HS-27A (cell line): ENCODE data around the gene B3GAT2.
"Not testable (repeated sequence)": the region's sequence is repeated elsewhere in the genome, so short reads cannot be mapped to it uniquely, and the experiment has no call there.

ENCODE experiments used
- DNase-seq: peaks from one replicate; pipeline ENCODE4 v3.0.0-alpha.2; 2012; ENCODE audit warnings: low read depth, missing footprints

B3GAT2 gene, protein sequence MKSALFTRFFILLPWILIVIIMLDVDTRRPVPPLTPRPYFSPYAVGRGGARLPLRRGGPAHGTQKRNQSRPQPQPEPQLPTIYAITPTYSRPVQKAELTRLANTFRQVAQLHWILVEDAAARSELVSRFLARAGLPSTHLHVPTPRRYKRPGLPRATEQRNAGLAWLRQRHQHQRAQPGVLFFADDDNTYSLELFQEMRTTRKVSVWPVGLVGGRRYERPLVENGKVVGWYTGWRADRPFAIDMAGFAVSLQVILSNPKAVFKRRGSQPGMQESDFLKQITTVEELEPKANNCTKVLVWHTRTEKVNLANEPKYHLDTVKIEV

DNA sequence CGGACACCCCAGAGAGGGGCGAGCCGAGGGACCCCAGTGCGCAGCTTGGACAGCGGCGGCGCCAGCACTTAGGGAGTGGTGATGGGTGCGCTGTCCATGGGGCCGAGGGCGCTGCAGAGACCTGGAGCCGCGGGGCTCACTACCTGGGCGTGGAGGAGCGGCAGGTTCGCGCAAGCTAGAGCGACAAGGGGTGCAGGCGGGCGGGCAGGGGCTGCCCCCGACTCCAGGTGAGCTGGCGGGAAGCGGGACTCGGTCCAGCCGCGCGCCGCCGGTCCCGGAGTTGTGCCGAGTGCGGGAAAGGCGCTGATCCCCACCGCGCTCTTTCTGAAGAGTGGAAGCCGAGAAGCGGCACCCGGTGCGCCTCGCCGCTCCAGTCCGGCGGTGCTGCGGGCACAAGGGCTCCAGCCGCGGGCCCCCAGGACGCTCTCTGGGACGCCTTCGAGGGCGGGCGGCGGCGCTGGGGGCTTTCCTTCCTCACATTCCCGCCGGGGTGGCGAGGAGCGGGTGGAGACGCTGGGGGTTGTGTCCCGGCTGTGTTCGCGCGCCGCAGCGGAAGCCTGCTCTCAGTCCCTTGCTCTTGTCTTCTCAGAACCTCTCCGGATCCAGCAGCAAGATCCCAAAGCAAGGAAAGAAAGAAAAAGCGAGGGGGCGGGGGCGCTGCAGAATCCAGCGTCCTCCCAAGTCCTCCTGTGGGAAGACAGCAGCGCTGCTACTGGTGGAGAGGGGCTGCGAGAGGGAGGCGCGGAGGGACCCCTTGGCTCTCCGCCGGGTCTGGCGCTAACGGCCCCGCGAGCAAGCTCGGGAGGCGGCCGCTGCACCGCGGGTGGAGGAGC lies at the start of gene B3GAT2:
TSS of gene B3GAT2 (minus strand) at position 610 of the 833 bp plus-strand sequence. CDS start 631 bp downstream, outside the sequence.
- DNase-seq = no peak

DNA sequence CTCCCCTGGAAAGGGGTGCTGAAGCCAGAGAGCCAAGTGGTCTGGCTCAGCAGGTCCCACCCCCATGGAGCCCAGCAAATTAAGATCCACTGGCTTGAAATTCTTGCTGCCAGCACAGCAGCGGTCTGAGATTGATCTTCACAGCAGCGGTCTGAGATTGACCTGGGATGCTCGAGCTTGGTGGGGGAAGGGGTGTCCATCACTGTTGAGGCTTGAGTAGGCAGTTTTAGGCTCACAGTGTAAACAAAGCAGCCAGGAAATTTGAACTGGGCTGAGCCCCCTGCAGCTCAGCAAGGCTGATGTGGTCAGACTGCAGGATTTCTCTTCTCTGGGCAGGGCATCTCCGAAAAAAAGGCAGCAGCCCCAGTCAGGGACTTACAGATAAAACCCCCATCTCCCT lies 41.3 kb upstream of the B3GAT2 start:
- no peak for DNase-seq

DNA sequence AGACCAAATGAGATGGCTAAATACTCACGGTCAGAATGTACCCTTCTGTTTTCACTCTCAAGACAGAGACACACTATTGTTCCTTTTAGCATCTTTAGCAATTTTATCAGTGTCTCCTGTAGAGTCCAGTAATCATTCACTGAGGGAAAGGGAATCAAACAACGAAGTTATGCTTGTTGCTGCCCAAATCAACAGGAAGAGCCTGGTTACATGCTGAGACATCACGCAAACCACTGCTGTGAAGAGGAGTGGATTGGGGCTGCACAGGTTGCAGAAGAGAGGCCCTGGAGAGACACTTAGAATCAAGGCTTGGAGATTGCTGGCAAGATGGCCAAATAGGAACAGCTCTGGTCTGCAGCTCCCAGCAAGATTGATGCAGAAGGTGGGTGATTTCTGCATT lies 40.5 kb upstream of the B3GAT2 start:
- no peak for DNase-seq

DNA sequence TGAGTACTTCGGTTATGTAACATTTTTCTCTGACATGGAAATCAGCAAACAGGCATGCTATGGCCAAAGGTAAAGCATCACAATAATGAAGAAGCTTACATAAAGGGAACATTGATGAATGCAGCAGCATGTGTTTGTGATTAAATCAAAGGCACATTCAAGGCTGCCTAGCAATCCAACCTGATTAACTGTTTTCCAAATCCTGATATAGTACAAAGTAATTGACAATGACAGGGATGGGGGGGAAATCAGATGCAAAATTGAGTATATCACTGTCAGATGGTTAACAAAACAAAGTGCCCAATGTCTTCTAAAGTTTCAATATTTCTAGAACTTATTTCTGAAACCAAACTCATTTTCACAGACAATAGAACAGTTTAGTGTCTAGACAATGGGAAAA lies 39.2 kb upstream of the B3GAT2 start:
- DNase-seq = no peak

DNA sequence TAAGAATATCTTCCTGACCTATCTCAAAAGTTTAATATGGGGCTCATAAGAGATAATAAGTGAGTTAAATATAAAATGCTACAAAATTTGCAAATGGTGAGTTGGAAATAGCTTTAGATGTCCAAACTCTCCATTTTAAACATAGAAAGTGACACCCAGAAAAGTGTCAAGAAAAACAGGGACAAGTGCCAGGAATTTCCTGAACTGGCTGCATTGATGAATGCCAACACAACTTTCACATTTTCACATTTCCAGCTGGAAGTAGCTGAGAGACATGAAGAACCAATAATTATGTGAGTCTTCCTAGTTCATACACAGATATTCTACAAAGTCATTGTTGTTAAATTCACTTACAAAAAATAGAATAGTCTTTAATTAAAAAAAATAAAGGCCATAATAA lies 38.6 kb upstream of the B3GAT2 start:
- no peak for DNase-seq

DNA sequence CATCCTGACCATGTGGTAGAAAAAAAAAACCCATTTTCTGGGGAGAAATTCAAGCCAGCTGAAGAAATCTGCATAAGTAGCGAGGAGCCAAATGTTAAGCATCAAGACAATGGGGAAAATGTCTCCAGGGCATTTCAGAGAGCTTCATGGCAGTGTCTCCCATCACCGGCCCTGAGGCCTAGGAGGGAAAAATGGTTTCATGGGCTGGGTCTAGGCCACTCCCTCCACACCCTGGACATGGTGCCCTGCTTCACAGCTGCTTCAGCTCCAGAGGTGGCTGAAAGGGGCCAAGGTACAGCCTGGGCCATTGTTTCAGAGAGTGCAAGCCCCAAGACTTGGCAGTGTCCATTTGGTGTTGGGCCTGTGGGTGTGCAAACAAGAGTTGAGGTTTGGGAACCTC lies 34.4 kb upstream of the B3GAT2 start:
- no peak for DNase-seq

DNA sequence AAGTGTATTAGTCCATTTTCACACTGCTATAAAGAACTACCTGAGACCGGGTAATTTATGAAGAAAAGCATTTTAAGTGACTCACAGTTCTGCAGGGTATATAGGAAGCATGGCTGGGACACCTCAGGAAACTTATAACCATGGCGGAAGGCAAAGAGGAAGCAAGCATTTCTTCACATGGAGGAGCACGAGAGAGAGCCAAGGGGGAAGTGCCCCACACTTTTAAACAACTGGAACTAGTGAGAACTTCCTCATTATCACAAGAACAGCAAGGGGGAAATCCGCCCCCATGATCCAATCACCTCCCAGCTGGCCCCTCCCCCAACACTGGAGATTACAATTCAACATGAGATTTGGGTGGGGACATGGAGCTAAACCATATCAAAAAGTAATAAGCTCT lies 28.3 kb upstream of the B3GAT2 start:
- no peak for DNase-seq

DNA sequence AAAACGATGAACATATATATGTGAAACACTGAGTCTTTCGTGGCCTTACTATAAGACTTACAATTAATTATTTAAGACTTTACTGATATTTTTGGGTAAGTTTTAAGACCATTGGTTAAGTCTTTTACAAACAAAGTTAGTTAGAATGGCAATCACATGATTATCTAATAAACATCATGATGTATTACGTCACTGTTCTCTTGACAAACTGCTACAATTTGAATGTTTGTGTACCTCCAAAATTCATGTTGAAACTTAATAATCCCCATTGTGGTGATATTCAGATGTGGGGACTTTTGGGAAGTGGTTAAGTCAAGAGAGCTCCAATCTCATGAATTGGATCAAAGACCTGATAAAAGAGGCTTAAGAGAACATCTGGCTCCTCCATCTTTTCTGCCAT lies 25.9 kb upstream of the B3GAT2 start:
- no peak for DNase-seq

DNA sequence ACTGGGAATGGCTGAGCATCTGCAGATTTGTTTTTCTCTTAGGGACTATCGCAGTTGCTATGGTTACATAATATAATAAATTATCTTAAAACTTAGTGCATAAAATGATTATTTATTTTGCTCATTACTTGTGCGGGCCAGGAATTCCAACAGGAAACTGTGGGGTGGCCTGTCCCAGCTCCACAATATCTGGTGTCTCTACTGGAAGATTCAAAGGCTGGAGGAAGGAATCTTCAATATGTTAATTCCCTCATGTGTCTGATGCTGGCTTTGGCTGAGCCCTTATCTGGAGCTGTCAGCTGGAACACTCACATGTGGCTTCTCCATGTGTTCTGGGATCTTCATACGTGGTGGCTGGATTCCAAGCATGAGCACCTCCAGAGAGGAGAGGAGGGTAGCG lies 23.9 kb upstream of the B3GAT2 start:
- no peak for DNase-seq

DNA sequence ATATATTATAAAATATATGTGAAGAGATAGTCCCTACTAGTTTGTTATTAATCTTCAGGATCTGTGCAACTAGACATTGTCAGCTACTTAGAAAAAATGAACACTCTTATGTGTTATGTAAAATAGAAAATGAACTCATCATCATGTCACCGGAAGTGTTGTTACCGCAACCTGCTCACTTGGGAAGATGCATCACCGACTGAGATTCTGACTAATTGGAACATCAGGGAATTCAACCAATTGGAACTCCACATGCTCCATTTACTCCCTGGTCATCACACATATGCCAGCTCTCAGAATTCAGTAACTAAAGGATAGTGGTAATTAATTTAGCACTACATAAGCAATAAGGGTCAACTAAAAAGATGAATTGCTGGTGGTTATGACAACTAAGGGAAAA lies 16.7 kb upstream of the B3GAT2 start:
- DNase-seq = no peak

DNA sequence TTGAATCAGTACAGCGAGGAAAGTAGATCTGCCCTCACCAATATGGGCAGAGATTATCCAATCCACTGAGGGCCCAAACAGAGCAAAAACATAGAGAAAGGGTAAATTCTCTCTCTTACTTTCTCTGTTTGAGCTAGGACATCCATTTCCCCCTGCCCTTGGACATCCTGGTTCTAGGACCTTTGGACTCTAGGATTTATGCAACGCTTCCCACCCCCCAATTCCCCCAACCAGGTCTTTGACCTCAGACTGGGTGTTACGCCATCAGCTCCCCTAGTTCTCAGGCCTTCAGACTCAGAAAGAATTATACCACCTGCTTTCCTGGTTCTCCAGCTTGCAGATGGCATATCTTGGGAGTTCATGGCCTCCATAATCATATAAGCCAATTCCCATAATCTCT lies 10.2 kb upstream of the B3GAT2 start:
- DNase-seq = no peak

DNA sequence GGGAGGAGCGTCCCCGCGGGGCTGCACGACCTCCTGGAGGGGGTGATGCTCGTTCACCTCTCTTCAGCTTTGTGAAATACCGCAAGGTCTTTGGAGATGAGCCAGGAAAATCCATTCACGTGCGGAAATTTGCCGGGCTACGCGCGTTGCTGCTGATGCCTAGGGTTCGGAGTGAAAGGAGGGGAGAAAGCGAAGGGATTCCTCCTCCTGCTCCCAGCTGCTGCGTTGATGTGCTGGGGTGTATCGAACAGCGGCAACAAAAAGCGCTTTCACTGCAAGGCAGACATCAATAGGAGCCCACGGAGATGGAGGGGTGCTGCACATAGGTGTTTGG lies 391 bp upstream of the B3GAT2 start:
- DNase-seq = no peak

DNA sequence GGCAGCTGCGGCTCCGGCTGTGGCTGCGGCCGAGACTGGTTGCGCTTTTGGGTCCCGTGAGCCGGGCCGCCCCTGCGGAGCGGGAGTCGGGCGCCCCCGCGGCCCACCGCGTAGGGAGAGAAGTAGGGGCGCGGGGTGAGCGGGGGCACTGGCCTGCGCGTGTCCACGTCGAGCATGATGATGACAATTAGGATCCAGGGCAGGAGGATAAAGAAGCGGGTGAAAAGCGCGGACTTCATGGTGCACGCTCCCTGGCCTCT lies 739 bp downstream of the B3GAT2 start:
- DNase-seq = no peak

DNA sequence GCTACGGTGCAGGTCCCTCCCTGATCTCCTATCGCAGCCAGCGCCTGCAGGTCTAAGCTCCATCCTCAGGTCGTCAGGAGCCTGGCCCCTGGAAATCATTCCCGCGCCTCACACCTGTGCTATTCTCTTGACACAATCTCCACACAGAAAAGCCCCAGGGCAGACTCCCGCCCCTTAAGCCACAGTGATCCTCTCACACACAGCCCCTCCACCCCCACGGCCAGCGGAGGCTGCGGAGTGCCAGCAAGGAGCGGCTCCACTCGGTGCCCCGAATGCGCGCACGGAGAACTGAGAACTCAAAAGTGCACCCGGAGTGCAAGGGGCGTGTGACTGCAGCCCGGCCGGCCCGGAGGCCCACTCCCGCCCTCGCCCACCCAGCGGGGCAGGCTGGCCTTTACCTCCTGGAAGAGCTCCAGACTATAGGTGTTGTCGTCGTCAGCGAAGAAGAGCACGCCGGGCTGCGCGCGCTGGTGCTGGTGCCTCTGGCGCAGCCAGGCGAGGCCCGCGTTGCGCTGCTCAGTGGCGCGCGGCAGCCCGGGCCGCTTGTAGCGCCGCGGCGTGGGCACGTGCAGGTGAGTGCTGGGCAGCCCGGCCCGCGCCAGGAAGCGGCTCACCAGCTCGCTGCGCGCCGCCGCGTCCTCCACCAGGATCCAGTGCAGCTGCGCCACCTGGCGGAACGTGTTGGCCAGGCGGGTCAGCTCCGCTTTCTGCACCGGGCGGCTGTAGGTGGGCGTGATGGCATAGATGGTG lies 1.2 kb downstream of the B3GAT2 start:
- peak; percentile 4 for DNase-seq

DNA sequence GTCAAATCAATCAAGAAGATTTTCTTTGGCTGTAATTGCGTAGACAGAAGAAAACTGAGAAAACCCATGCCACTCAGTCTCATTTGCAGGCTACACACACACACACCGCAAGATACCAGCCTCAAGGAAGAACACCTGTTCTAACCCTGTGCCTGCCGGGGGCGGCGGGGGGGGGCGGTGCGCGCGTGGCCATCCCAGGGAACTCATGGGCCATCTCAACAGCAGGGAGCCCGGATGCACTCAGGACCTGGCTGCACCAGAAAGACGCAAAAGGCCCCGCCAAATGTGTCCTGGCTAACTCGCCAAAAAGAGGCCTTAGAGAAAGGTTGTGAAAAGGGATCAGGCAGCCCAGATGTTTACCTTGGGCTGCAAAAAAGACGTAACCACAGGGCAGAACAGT lies 2.1 kb downstream of the B3GAT2 start:
- DNase-seq = no peak

DNA sequence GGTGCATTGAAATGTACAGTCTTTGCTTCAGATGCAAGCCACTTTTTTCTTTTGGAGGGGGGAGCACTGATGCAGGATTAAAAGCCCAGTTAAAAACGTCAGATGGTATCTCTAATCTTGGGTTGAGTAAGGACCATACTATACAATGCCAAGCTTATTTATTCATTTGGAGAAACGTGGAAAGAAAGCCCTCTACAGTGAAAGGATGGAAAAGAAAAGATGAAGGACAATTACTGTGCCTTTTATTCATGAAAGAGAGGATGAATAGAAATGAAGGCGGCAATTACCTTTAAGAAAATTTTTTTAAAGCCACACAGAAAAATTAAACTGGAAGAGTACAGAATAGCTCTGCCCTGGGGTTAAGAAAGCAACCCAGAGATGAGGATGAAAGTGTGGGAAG lies 2.7 kb downstream of the B3GAT2 start:
- DNase-seq = no peak

DNA sequence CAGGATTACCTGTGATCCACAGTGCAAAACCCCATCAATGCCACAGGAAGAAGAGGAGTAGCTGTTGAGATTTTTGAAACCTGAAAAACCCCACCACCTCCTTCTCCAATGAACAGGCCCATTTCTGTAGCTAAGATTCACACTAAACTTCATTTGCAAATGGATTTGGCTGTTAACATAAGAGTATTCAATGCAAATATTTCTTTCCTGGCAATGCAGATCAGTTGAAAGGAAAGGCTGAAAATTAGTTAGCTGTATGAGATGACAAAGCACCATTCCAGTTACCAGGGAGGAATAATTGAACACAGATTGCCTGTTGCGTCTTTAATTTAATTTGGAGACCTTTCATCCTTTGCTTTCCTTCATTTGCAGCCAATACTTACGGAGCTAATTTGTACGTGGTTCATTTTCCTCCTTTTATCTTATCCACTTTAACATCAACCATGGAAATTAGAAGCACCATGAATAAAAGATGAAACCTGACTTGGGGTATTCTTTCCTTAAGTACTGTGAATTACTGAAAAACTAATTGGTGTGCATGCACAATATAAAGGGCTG lies 4.2 kb downstream of the B3GAT2 start:
- DNase-seq = no peak

DNA sequence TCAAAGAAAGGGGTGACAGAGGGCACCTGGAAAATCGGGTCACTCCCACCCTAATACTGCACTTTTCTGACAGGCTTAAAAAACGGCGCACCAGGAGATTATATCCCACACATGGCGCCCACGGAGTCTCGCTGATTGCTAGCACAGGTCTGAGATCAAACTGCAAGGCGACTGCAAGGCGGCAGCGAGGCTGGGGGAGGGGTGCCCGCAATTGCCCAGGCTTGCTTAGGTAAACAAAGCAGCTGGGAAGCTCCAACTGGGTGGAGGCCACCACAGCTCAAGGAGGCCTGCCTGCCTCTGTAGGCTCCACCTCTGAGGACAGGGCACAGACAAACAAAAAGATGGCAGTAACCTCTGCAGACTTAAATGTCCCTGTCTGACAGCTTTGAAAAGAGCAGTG lies 12.5 kb downstream of the B3GAT2 start:
- DNase-seq = not testable (repeated sequence)

DNA sequence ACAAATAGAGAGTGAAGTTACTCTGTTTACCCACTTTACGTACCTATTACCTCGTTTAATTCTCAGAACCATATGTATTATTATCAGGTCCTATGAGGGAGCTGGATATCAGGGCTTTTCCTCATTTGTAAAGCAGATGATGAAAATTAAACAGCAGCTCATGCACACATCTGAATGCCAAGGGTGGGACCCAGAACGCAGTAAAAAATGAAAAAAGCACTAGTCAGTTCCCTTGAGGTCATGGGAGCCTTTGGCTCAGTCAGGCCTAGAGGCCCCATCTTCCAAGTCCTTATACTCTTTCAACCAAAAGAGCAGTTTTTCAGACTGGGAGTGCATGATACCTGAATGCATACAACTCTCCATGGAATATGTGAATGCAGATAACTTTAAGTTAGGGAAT lies 23.0 kb downstream of the B3GAT2 start:
- DNase-seq = no peak

DNA sequence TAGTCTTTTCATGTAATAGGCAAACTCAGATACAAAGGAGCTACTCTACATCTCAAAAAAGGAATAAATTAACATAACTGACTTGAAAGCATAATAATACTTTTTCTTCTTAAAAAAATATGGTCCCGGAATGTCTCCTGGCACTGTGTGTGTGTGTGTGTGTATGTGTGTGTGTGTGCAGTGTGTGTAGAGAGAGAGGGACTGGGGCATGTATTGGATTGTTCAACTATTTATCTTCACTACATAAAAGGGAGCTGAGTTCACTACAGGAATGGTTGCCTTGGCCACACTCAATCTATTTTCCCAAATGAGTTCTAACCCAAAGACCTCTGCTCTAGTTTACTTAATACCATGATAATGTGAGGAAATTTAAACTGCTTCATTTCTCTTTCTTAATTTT lies 51.1 kb downstream of the B3GAT2 start:
- DNase-seq = no peak

DNA sequence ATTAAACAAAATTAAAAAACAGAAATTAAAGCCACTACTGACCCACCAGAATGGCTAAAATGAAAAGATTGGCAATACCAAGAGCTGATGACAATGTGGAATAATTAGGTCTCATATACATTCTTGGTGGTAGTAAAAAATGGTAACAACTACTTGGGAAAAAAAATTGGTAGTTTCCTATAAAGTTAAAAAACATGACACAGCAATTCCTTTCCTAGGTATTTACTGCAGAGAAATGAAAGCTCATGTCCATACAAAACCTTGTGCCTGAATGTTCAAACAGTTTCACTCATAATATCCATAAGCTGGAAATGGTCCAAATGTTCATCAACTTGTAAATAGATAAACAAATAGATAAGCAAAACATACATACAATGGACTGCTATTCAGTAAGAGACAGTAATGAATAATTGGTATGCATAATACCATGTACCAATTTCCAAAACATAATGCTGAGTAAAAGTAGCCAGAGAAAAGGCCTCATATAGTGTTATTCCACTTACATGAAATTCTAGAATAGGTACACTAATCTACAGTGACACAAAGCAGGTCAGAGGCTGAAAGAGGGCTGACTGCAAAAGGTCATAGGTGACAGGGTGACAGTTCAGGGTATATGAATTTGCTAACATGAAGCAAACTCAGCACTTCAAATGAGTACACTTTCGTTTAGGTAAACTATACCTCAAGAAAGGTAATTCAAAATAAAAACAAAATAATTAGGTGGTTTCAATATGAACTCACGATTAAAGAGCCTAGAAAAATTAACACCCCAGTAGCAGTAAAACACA lies 53.0 kb downstream of the B3GAT2 start:
- DNase-seq = no peak

DNA sequence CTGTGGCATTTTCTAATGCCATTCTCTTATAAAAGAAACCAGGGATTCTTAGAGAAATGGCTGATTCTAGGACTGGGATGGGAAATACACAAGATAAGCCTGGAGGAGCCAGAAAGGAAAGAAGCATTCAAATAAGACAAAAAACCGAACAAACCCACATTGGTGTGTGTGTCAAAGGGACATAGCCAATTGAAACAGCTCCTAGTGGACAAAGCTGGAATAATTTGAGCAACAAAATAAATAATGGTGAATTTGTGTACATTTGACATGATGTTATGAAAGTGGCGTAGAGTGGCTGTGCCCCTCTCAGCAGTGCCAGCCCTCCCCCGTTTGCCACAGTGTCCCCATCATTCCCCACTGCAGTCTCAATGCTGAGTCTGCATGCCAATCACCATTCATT lies 55.5 kb downstream of the B3GAT2 start:
- no peak for DNase-seq
